CD4-positive, alpha-beta memory T cell (primary cell): ENCODE results near the gene SMARCE1. TPM values are rescaled to one million over a fixed set of nuclear protein-coding genes. Genes with fewer than 3 reads are reported as not detected.
A peak's percentile ranks its signal among the peaks of the same experiment; 100 is the strongest.

Experiments used
- CTCF ChIA-PET: fragments of 350-600 bp; sonication (Branson Sonifier 250); formaldehyde crosslinking; loops from one replicate; lab custom pipeline; 2021; ENCODE audit warnings: inconsistent platforms; ENCODE audit not compliant: partially characterized antibody; lab: Charles Lee
- POLR2A ChIA-PET: fragments of 350-600 bp; sonication (Branson Sonifier 250); formaldehyde crosslinking; loops from one replicate; lab custom pipeline; 2021; ENCODE audit not compliant: partially characterized antibody; lab: Charles Lee
- DNase-seq, 5 donors: peaks; one replicate each; pipeline versions ENCODE4 v3.0.0 to v3.0.0-alpha.2; 2020 to 2022; ENCODE audit warnings: mixed read lengths in 1 of 5
- H3K27ac ChIP-seq: one replicate; pipeline ENCODE4 v1.7.0; 2013; ENCODE audit warnings: low read depth, low read length
- H3K27me3 ChIP-seq: 2 replicates; pipeline ENCODE4 v1.7.0; 2013; ENCODE audit warnings: mild to moderate bottlenecking, low read length, moderate library complexity; ENCODE audit not compliant: insufficient read depth
- H3K36me3 ChIP-seq: 2 replicates; pipeline ENCODE4 v1.7.0; 2013; ENCODE audit warnings: mild to moderate bottlenecking, low read length, moderate library complexity; ENCODE audit not compliant: insufficient read depth
- H3K4me1 ChIP-seq: 2 replicates; pipeline ENCODE4 v1.7.0; 2013; ENCODE audit warnings: mild to moderate bottlenecking, low read length, moderate library complexity; ENCODE audit not compliant: insufficient read depth
- H3K4me3 ChIP-seq, 2 donors: one replicate each; pipeline ENCODE4 v1.7.0; 2013; ENCODE audit warnings: low read length in 2 of 2, mild to moderate bottlenecking in 1 of 2
- H3K9me3 ChIP-seq, 2 donors: one replicate each; pipeline ENCODE4 v1.7.0; 2013; ENCODE audit warnings: low read length in 2 of 2, control low read depth in 1 of 2; ENCODE audit not compliant: control insufficient read depth in 1 of 2
- H3K27ac Mint-ChIP-seq, 7 donors: one replicate each; pipeline ENCODE4 v1.8.0; 2020 to 2021; ENCODE audit warnings: mixed read lengths in 7 of 7, mild to moderate bottlenecking in 6 of 7, inconsistent platforms in 3 of 7, moderate library complexity in 3 of 7
- H3K27me3 Mint-ChIP-seq, 2 donors: one replicate each; pipeline ENCODE4 v1.8.0; 2020 to 2021; ENCODE audit warnings: mixed read lengths in 2 of 2
- H3K36me3 Mint-ChIP-seq, 2 donors: one replicate each; pipeline ENCODE4 v1.8.0; 2020 to 2021; ENCODE audit warnings: mixed read lengths in 2 of 2, inconsistent platforms in 1 of 2, mild to moderate bottlenecking in 1 of 2
- H3K4me1 Mint-ChIP-seq, 4 donors: one replicate each; pipeline ENCODE4 v1.8.0; 2020 to 2021; ENCODE audit warnings: mixed read lengths in 4 of 4, mild to moderate bottlenecking in 1 of 4
- H3K4me3 Mint-ChIP-seq, 8 donors: one replicate each; pipeline ENCODE4 v1.8.0; 2020 to 2021; ENCODE audit warnings: mixed read lengths in 8 of 8, mild to moderate bottlenecking in 7 of 8, moderate library complexity in 6 of 8, inconsistent platforms in 3 of 8
- H3K9me3 Mint-ChIP-seq, 8 donors: one replicate each; pipeline ENCODE4 v1.8.0; 2020 to 2021; ENCODE audit warnings: mixed read lengths in 8 of 8, mild to moderate bottlenecking in 5 of 8, inconsistent platforms in 3 of 8, moderate library complexity in 1 of 8
- intact Hi-C: fragments of 100-400 bp; cut with micrococcal nuclease; formaldehyde crosslinking; loops from one replicate; pipeline ENCODE4 v1.15.1; 2023
- polyA plus RNA-seq, 2 donors: library from polyadenylated mRNA; unstranded; fragments of 300-500 nt; fragmentation: Illumina TruSeq; gene quantifications; one replicate each; pipeline ENCODE4 v1.2.3, GENCODE V29; 2021
- total RNA-seq, 2 experiments: library from RNA; stranded (reverse); gene quantifications; one replicate each; pipeline ENCODE4 v1.2.3, GENCODE V29; 2021

The SMARCE1 gene
- total and polyA plus RNA-seq, 4 experiments from 2014 or later, result 87.6 to 197 (median 119) TPM

DNA sequence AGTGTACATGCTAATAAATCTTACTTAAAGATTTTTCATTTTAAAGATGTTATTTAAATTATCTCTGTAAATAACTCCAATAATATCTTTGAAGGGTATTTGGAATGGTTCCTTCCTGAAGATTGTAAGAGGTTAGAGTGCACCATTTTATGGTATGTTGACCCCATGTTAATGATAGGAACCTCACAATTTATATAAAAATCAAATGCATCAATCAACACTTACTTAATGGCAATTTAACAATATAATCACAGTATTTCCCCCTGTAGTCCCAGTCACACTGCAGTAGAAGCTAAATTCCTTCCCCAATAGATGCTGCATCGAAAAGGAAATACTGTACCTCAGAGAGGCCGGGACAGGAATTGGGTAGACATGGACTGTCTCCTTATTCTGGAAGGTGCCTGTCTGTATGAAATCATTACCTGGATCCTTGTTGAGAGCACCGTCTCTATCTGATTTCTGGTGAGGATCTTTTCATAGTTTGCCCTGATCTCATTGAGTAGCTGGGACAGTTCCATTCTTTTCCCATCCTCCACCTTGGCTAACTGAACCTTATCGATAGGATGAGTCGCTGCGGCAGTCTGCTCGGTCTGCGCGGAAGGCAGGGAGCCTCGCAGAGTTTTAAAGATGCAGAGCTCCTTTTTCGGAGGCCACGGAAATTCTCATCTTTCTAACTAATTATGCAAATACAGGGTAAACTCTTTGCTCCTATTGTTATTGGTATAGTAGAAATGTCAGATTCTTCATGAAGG lies 17.1 kb upstream of the SMARCE1 start, which contains the start of gene KRT222:
Gene KRT222 (minus strand): TSS at position 596 of the 752 bp plus-strand sequence. CDS start 78 bp downstream, at position 518.
- peaks cover 4% of the 10 kb centered on the region for H3K4me1 ChIP-seq
- ChIA-PET POLR2A (no interaction called here), CTCF (no interaction called here)
- no peak for DNase-seq
- Mint-ChIP-seq H3K9me3 (no peaks in the 10 kb centered on the region), H3K36me3 (no peaks in the 10 kb centered on the region), H3K27ac (peak within 1 kb of the TSS in 1 of 7 donors; percentile 36), H3K4me1 (peaks cover 0 to 5% (median 3%) of the 10 kb centered on the region in 4 donors), H3K27me3 (peaks cover 9 to 23% of the 10 kb centered on the region in 2 donors), H3K4me3 (peak within 1 kb of the TSS in 1 of 8 donors; percentile 56)
- H3K27ac ChIP-seq, result no peak within 1 kb of the TSS
- H3K4me3 ChIP-seq, result no peak within 1 kb of the TSS
- no peaks in the 10 kb centered on the region for H3K9me3 ChIP-seq
- H3K36me3 ChIP-seq, result no peaks in the 10 kb centered on the region
- intact Hi-C loops, result no loop called here
- peaks cover 8% of the 10 kb centered on the region for H3K27me3 ChIP-seq

DNA sequence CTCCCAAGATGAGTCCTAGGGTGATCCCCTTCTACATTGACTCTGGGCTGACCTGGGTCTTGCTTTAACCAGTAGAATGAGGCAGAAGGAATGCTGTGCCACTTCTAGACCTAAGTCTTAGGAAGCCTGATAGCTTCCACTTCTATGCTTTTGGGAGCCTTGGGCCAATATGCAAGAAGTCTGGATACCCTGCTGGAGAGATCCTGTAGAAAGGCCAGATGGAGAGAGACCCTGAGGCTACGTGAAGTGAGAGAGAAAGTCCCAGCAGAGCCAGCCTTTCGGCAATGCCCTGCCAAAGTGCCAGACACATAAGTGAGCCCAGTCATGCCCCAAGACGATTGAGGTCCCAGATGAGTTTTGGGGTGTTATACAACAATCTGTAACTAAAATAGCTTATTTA lies 15.6 kb upstream of the SMARCE1 start:
- H3K4me3 Mint-ChIP-seq, result no peak overlapping the region
- no peaks in the 10 kb centered on the region for H3K36me3 ChIP-seq
- H3K9me3 ChIP-seq, result no peaks in the 10 kb centered on the region
- H3K27ac ChIP-seq, result no peak overlapping the region
- peaks cover 9 to 27% of the 10 kb centered on the region in 2 donors for H3K27me3 Mint-ChIP-seq
- H3K27me3 ChIP-seq, result peaks cover 8% of the 10 kb centered on the region
- ChIA-PET CTCF (no interaction called here), POLR2A (no interaction called here)
- H3K4me1 Mint-ChIP-seq, result peaks cover 0 to 6% (median 4%) of the 10 kb centered on the region in 4 donors
- peaks cover 5% of the 10 kb centered on the region for H3K4me1 ChIP-seq
- intact Hi-C loops, result no loop called here
- H3K9me3 Mint-ChIP-seq, result no peaks in the 10 kb centered on the region
- H3K4me3 ChIP-seq, result no peak overlapping the region
- no peak overlapping the region for H3K27ac Mint-ChIP-seq
- no peaks in the 10 kb centered on the region for H3K36me3 Mint-ChIP-seq
- DNase-seq, result no peak

DNA sequence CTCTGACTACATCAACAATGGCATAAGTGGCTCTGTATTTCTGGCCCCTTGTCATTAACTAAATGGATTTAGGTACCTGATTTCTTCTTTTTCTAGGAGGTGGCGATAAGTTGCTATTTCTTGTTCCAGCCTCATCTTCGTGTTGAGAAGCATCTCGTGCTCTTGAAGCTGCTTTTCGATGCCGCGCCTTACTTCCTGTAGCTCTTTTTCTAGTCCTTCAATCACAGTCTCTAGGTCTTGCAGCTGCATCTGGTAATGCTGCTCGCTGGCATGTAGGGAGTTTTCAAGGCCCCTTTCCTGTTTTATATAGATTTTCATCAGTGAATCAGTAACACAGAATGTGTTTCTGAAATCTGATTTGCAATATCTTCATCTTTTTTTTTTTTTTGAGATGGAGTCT lies 12.3 kb upstream of the SMARCE1 start:
- H3K36me3 Mint-ChIP-seq, result no peaks in the 10 kb centered on the region
- DNase-seq, result peak in 1 of 5 donors; percentile 15
- CTCF ChIA-PET, result interaction anchor here (0.7 kb wide), 1 partner anchor 33 kb away, joined by 3 read pairs; no protein-coding TSS in a partner anchor

DNA sequence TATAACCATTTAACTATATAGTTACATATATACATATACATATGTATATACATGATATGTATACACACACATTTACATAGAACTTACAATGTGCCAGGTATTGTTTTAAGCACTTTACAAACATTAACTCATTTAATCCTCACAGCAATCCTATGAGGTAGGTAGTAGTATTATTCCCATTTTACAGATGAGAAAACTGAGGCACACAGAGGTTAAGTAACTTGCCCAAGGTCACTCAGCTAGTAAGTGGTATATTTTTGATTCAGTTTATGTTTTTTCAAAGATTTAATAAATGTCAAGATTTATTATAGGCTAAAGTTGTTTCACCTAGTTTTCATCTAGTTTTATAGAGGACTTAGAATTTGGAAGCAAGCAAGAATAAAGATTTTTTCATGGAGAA lies 10.8 kb upstream of the SMARCE1 start:
- Histone ChIP-seq H3K4me3 (no peak overlapping the region), H3K27ac (no peak overlapping the region), H3K9me3 (no peaks in the 10 kb centered on the region), H3K4me1 (peaks cover 5% of the 10 kb centered on the region), H3K27me3 (peaks cover 3% of the 10 kb centered on the region), H3K36me3 (no peaks in the 10 kb centered on the region)
- CTCF ChIA-PET, result no interaction called here
- Mint-ChIP-seq H3K4me3 (no peak overlapping the region), H3K27me3 (peaks cover 4 to 10% of the 10 kb centered on the region in 2 donors), H3K36me3 (no peaks in the 10 kb centered on the region), H3K4me1 (peaks cover 0 to 6% (median 4%) of the 10 kb centered on the region in 4 donors), H3K27ac (no peak overlapping the region), H3K9me3 (no peaks in the 10 kb centered on the region)
- POLR2A ChIA-PET, result no interaction called here
- no peak for DNase-seq
- intact Hi-C loops, result no loop called here

More for the DNA sequence above, 12.3 kb upstream of the SMARCE1 start:
- peaks cover 0 to 6% (median 4%) of the 10 kb centered on the region in 4 donors for H3K4me1 Mint-ChIP-seq
- H3K27ac Mint-ChIP-seq, result peak overlapping the region in 1 of 7 donors; percentile 46
- Histone ChIP-seq H3K27ac (no peak overlapping the region), H3K4me3 (no peak overlapping the region), H3K9me3 (no peaks in the 10 kb centered on the region), H3K27me3 (peaks cover 6% of the 10 kb centered on the region), H3K36me3 (no peaks in the 10 kb centered on the region), H3K4me1 (peaks cover 5% of the 10 kb centered on the region)
- no peaks in the 10 kb centered on the region for H3K9me3 Mint-ChIP-seq
- peaks cover 6 to 15% of the 10 kb centered on the region in 2 donors for H3K27me3 Mint-ChIP-seq
- peak overlapping the region in 2 of 8 donors; percentile 12 to 32 for H3K4me3 Mint-ChIP-seq
- POLR2A ChIA-PET, result interaction anchor here (0.6 to 1.0 kb wide), 2 partner anchors 12 to 99 kb away, joined by 3 read pairs; partner anchors contain the start of gene SMARCE1
- intact Hi-C loops, result no loop called here

DNA sequence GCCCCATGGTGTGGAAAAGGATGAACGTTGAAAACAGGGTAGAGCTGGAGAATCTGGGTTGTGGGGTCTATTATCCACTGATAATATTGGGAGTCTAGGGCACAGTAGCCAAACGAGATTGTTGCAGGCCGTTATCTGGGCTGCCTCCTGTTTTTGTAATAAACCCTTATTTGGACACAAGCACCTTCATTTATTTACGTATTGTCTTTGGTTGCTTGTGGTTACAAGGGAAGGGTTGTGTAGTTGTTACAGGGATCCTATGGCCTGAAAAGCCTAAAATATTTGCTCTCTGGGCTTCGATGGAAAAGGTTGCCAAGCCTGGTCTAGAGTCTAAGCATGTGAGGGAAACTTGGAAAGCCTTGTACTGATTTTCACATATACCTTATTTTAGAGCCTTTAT lies 4.3 kb upstream of the SMARCE1 start:
- Histone ChIP-seq H3K36me3 (no peaks in the 10 kb centered on the region), H3K27me3 (no peaks in the 10 kb centered on the region), H3K4me3 (no peak overlapping the region), H3K9me3 (no peaks in the 10 kb centered on the region), H3K4me1 (peaks cover 11% of the 10 kb centered on the region), H3K27ac (no peak overlapping the region)
- DNase-seq, result no peak
- intact Hi-C loops, result no loop called here
- H3K27me3 Mint-ChIP-seq, result peaks cover 0 to 1% of the 10 kb centered on the region in 2 donors
- POLR2A ChIA-PET, result no interaction called here
- H3K4me1 Mint-ChIP-seq, result peaks cover 6 to 22% (median 11%) of the 10 kb centered on the region in 4 donors
- CTCF ChIA-PET, result no interaction called here
- H3K27ac Mint-ChIP-seq, result peak overlapping the region in 1 of 7 donors; percentile 47
- H3K36me3 Mint-ChIP-seq, result peaks cover 0 to 12% of the 10 kb centered on the region in 2 donors
- H3K9me3 Mint-ChIP-seq, result no peaks in the 10 kb centered on the region
- peak overlapping the region in 1 of 8 donors; percentile 4 for H3K4me3 Mint-ChIP-seq

DNA sequence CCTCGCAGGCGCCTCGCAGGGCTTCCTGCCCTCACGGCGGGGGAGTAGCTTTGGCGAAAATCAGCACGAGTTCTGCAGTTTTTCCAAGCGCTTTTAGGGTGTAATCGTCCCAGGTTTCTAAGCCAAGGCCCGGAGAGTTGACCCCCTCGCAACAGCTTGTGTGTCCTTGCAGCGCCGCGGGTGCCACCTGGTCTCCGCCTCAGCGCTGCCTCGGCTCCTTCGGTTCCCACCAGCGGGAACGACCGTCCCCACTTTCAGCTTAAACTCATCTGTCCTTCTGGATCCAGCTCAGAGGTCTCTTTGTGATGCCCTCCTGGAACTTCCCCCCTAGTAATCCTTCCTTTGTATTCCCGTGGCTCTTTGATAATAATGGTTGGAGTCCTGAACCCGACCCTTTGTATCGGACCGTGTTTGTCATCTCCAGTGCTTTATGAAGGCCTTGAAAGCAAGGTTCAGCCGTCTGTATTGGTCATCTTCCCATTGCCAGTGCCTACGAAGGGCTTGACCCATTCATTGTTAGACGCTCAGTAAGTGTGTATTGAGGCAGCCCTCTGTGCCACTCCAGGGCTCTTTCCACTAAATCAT lies 858 bp upstream of the SMARCE1 start:
- H3K9me3 Mint-ChIP-seq, result no peaks in the 10 kb centered on the region
- Histone ChIP-seq H3K36me3 (peaks cover 10% of the 10 kb centered on the region), H3K9me3 (no peaks in the 10 kb centered on the region), H3K27me3 (no peaks in the 10 kb centered on the region), H3K27ac (peak overlapping the region; percentile 95), H3K4me3 (peak overlapping the region; percentile 82 to 92), H3K4me1 (peaks cover 42% of the 10 kb centered on the region)
- intact Hi-C loops, result loop anchor here (1.0 kb wide), 1 partner anchor 79 kb away; no protein-coding TSS in a partner anchor
- peaks cover 17 to 29% of the 10 kb centered on the region in 2 donors for H3K36me3 Mint-ChIP-seq
- ChIA-PET POLR2A (interaction anchor here (0.7 to 4.1 kb wide), 21 partner anchors 11 to 1740 kb away, joined by 3 to 32 read pairs (median 8); partner anchors contain the start of genes CCR7, EIF1, STAT3 and TOP2A), CTCF (interaction anchor here (0.8 to 1.7 kb wide), 2 partner anchors 33 to 170 kb away, joined by 3 read pairs; no protein-coding TSS in a partner anchor)
- peaks cover 20 to 53% (median 33%) of the 10 kb centered on the region in 4 donors for H3K4me1 Mint-ChIP-seq
- no peaks in the 10 kb centered on the region for H3K27me3 Mint-ChIP-seq
- H3K4me3 Mint-ChIP-seq, result peak overlapping the region; percentile 88 to 98 (median 94)
- DNase-seq, result no peak
- peak overlapping the region; percentile 98 to 100 (median 99) for H3K27ac Mint-ChIP-seq
